ENCODE data around the gene TTC28. TPM values are rescaled to one million over a fixed set of nuclear protein-coding genes. Genes with fewer than 3 reads are reported as not detected.

The TTC28 gene
- total RNA-seq, 1 experiment from 2014 or later, result 0.12 TPM

DNA sequence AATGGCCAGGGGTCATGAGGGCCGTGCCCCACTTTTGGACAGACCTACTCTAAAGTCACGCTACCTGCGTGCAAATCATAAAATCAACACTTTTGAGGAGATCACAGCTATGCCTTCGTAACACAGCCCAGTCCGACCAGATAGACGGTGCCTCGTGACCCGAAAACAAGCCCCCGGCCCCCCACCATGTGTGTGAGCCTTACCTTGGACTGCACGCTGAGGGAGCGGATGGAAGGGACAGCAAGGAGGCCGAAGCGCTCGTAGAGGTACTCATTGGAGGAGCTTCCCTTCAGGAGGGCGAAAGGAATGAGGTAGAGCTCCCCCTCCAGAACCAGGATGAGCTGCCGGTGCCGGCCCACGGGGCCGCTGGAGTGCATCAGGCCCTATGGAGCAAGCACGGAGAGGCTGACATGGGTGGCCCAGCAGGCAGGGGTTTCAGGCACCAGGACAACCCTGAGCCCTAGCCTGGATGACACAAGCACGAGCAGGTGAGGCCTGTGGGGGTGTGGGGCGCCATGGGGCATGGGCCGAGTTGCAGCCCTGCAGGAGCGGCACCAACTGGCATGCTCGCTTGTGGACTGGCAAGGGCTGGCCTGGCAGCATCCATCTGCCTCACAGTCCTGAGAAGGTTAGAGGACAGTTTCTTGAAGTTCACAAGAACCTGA lies 678.3 kb downstream of the TTC28 start:
- H3K4me1 ChIP-seq (ENCODE audit: control insufficient read depth in 1 of 2, insufficient read depth in 2 of 2, low read length in 2 of 2), result no peaks in the 10 kb centered on the region
- no peak overlapping the region for H2AFZ ChIP-seq (ENCODE audit: low read depth, low read length, poor library complexity, severe bottlenecking)
- H3K36me3 ChIP-seq (ENCODE audit: control insufficient read depth in 1 of 2, insufficient read depth in 2 of 2, low read length in 2 of 2), result no peaks in the 10 kb centered on the region
- CTCF ChIA-PET, result interaction anchor here (1.5 kb wide), 1 partner anchor 11 kb away, joined by 5 read pairs; no protein-coding TSS in a partner anchor
- RAD21 ChIA-PET (ENCODE audit: low non-redundant PET in 1 of 2, low total read pairs in 2 of 2, uncharacterized antibody in 2 of 2, unreplicated experiment in 2 of 2), result no interaction called here
- no peaks in the 10 kb centered on the region for H4K20me1 ChIP-seq (ENCODE audit: insufficient read depth)
- H3K9ac ChIP-seq (ENCODE audit: low read length), result no peak overlapping the region
- no peak overlapping the region for H3K4me3 ChIP-seq (replicated peaks in 1 of 2; ENCODE audit: low read depth in 1 of 2, low read length in 2 of 2)
- no TSS peak for BruUV-seq (replicated peaks)
- H3K79me2 ChIP-seq (ENCODE audit: insufficient read depth, low read length), result no peaks in the 10 kb centered on the region
- ATAC-seq (no peak), DNase-seq (ENCODE audit: low read depth, low spot score) (no peak)
- POLR2A ChIA-PET, result no interaction called here
- H3K9me3 ChIP-seq (ENCODE audit: control insufficient read depth in 1 of 2, insufficient read depth in 1 of 2, low read depth in 1 of 2, low read length in 2 of 2), result no peaks in the 10 kb centered on the region
- no peak for TF ChIP-seq SRF (IDR thresholded peaks at IDR 0.05; ENCODE audit: low read depth)
- no peak for TF ChIP-seq CBX3 (IDR thresholded peaks at IDR 0.05; ENCODE audit: low read depth)
- no peak for TF ChIP-seq SP1 (IDR thresholded peaks at IDR 0.05; ENCODE audit: low read depth)
- TF ChIP-seq ZNF274 (IDR thresholded peaks at IDR 0.05; ENCODE audit: low read depth, low read length), result no peak
- TF ChIP-seq TCF7L2 (IDR thresholded peaks at IDR 0.05; ENCODE audit: borderline replicate concordance, extremely low read depth, insufficient read depth, insufficient read length), result no peak
- no peak for TF ChIP-seq RAD21 (IDR thresholded peaks at IDR 0.05; ENCODE audit: low read depth)
- TF ChIP-seq, protein P1, sequence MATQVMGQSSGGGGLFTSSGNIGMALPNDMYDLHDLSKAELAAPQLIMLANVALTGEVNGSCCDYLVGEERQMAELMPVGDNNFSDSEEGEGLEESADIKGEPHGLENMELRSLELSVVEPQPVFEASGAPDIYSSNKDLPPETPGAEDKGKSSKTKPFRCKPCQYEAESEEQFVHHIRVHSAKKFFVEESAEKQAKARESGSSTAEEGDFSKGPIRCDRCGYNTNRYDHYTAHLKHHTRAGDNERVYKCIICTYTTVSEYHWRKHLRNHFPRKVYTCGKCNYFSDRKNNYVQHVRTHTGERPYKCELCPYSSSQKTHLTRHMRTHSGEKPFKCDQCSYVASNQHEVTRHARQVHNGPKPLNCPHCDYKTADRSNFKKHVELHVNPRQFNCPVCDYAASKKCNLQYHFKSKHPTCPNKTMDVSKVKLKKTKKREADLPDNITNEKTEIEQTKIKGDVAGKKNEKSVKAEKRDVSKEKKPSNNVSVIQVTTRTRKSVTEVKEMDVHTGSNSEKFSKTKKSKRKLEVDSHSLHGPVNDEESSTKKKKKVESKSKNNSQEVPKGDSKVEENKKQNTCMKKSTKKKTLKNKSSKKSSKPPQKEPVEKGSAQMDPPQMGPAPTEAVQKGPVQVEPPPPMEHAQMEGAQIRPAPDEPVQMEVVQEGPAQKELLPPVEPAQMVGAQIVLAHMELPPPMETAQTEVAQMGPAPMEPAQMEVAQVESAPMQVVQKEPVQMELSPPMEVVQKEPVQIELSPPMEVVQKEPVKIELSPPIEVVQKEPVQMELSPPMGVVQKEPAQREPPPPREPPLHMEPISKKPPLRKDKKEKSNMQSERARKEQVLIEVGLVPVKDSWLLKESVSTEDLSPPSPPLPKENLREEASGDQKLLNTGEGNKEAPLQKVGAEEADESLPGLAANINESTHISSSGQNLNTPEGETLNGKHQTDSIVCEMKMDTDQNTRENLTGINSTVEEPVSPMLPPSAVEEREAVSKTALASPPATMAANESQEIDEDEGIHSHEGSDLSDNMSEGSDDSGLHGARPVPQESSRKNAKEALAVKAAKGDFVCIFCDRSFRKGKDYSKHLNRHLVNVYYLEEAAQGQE (IDR thresholded peaks at IDR 0.05; ENCODE audit: low read depth), result no peak
- no peak for TF ChIP-seq EGR1 (IDR thresholded peaks at IDR 0.05; ENCODE audit: low read depth)
- TF ChIP-seq, protein P2, sequence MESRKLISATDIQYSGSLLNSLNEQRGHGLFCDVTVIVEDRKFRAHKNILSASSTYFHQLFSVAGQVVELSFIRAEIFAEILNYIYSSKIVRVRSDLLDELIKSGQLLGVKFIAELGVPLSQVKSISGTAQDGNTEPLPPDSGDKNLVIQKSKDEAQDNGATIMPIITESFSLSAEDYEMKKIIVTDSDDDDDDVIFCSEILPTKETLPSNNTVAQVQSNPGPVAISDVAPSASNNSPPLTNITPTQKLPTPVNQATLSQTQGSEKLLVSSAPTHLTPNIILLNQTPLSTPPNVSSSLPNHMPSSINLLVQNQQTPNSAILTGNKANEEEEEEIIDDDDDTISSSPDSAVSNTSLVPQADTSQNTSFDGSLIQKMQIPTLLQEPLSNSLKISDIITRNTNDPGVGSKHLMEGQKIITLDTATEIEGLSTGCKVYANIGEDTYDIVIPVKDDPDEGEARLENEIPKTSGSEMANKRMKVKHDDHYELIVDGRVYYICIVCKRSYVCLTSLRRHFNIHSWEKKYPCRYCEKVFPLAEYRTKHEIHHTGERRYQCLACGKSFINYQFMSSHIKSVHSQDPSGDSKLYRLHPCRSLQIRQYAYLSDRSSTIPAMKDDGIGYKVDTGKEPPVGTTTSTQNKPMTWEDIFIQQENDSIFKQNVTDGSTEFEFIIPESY (IDR thresholded peaks at IDR 0.05; ENCODE audit: extremely low read depth, insufficient replicate concordance, low read length), result no peak
- TF ChIP-seq, protein P3, sequence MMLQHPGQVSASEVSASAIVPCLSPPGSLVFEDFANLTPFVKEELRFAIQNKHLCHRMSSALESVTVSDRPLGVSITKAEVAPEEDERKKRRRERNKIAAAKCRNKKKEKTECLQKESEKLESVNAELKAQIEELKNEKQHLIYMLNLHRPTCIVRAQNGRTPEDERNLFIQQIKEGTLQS (IDR thresholded peaks at IDR 0.05), result no peak
- TF ChIP-seq CEBPB (IDR thresholded peaks at IDR 0.05; ENCODE audit: low read depth), result no peak
- intact Hi-C loops (cut with micrococcal nuclease), result no loop called here
- no peaks in the 10 kb centered on the region for H3K27me3 ChIP-seq (ENCODE audit: insufficient read depth, low read length)
- no peak overlapping the region for H3K4me2 ChIP-seq (ENCODE audit: low read length)
- no peak overlapping the region for H3K27ac ChIP-seq (ENCODE audit: low read depth, low read length)
- H3K9me2 ChIP-seq (ENCODE audit: insufficient read depth), result no peaks in the 10 kb centered on the region
